ENCODE measurements around the gene HOXB3.

The HOXB3 gene

DNA sequence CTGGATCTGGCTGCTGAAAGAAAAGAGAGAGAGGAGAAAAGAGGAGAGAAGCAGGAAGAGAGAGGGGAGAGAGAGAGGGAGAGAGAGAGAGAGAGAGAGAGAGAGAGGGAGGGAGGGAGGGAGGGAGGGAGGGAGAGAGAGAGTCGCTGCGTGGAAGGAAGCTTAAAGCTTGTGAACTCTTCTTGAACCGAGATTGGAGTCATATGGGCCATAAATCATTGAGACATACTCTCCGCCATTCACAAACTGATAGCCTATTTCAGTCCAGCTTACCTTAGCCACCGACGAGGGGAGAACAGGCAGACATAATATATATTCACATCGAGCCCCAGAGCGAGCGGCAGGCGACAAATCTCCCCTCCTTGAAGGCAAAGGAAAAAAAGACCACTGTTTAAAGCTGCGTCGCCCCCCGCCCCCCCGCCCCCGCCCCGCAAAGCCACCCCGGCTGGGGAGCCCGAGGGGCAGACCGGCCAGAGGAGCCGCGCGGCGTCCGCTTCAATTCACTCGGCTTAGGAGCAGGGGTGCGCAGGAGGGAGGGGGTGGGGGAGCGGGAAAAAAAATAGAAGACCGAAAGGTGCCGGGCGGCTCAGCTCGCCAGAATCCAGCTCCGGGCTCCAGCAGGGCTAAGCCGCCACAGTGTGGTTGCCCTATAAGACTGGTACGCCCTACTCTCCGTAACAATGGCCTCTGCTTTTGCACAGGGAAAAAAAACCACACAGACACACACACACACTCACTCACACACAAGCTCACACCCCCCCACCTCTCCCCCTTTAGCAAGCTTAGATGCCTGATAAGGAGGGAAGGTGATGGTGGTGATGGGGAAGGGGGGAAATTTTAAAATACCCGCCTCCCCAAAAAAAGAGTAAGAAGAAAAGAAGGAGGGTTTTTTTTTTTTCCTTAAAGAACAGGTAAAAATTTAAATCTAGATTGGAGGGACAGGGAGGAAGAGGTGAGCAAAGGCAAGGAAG, 34.5 kb downstream of the HOXB3 start:
- DNase-seq: peak; percentile 74 to 92 (median 83)

DNA sequence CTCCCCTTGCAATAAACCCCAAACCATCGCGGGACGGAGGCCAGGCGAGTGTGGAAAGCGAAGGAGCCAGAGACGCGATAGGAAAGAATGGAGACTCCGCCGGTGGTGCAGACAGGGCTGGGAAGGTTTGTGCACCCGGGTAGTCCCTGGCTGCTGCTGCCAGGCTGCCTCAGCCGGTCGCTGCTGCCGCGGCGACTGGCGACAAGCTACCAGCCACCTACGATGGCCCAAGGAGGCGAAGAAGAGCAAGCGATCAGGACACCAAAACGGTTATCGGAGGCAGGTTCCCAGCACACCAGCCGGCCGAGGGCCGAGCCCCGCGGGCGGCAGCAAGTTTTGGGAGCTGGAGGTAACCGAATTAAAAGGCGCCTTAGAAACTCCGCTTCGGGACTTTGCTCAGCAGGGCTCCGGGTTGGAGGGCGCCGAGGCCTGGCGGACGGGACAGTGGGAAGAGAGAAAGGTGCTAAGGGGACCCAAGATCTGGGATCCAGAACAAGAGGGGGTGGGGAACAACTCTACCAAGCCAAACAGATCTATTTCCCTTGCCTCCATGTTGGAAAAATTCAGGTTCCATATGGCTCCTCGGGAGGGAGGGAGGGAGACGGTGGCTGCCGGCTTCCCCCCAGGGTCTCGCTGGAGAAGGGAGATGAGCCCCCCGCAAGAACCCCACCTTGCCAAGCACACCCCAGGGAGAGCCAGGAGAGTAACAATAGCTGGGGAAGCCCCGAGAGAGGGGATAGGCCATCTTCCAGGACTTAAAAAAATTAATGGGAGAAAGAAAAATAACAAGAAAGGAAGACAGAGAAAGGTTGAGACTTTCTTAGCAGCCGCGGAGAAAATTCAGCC, 35.4 kb downstream of the HOXB3 start:
- DNase-seq: peak in 2 of 3 experiments; percentile 77 to 79

DNA sequence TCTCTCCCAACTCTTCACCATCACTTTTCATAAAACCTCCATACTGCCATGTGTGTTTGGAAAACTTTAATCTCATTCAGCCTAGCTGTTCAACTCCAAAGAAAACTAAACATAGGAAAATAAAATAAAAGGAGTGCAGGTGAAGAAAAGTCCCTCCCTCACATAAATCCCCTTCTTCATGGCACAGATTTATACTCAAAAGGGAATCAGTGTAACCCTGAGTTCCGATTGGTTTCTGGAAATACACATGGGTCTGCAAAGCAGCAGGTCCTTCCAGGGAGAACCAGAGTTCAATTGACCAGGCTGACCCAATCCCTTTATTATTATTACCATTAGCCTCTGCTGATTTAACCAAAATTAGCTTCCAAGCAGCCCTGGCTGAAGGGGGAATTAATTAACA, 36.2 kb downstream of the HOXB3 start:
- DNase-seq: peak in 1 of 3 experiments; percentile 59

DNA sequence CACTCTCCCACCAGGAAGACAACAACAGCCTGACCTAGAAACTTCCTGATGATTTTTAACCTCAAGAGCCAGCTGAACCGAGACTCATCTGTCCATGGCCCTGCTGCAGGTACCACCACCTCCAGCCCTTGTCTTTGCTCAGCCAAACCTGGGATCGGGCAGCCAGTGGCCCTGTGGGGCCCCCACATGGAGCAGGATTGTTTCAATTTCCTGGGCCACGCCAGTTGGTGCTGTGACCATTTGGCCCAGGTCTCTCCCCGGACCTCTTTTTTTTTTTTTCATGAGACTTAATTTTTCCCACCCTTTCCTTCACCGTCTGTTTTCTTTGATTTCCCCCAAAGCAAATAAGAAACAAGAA, 36.9 kb downstream of the HOXB3 start:
- no peak for DNase-seq

DNA sequence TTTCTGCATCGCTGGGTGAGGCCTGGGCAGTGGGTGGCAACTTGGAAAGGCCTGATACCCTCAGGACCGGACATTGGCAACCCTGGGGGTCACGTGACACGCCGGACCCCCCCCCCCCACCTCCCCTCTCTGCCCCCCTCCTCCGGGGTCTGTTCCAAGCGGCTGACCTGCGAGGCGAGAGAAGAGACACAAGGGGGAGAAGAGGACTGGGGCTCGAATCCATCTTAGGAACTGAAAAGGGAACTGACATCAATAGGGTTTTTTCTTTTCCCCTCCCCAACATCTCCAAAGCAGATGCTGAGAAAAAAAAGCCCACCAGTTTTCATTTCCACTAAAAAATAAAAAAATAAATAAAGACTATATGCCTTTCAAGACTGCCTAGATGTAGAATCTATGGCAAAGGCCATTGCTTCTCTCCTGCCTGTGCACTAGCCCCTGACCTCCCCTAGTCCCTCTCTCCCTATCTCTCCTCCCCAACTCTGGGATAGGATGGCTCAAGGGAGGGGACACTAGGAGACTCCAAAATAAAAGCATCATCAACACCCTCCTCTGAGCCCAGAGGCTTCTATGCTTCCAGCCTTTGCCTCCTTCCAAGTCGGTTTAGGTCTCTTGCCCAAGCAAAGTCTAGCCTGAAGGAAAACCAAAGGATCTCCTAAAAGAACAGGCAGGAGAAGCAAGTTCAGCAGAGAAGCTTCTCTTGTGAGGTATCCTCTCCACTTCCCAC, 37.4 kb downstream of the HOXB3 start:
- DNase-seq: no peak

DNA sequence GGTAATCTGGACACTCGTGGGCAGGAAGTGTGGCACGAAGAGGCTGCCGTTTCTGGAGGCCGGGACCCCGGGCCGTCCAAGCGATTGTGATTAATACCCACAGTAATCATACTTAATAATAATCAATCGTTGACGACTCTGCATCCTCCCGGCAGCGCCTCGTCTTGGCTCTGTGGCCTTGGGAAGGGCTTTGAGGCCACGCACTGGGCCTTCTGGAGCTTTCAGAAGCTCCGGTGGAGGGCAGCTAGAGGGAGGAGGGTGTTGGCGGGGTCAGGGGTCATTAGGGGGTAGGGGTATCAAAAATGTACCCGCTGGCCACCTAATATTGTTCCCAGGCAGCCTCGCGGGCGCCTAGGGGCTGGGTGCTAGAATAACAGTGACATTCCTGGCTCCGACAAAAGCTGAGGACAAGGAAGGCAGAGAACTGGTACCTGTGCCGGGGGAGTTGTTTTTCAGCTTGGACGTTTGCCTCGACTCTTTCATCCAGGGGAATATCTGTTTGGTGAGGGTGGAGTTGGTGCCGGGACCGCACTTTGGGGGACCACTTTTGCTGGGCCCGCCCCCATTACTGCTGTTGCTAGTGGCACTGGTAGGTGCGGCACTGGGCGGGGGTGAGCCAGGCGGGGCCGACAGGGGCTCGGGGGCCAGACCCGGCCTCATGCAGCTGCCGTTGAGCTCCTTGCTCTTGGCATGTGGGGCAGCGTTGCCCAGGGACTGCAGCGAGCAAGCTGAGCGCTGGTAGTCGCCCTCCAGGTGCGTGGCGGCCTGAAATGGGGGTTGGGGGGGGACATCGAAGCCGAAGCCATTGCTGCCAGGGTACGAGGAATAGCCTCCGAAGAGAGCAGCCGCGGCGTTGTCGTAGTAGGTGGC, 38.2 kb downstream of the HOXB3 start:
- DNase-seq: no peak

DNA sequence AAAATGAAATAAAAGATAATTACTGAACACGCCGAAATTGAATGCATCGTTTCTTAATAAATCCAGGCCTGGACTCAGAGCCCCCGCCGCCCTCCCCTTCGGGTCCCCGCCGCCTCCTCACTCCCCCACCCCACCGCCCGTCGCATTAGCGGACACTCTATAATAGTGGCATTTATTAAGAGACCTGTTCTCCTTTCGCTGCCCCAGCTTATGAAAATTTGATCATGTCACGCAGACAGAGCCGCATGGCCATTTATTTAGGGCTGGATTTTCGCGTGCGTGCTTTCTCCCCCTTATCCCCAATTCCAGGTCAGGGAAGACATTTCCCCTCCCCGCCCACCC, 38.9 kb downstream of the HOXB3 start:
- DNase-seq: no peak

DNA sequence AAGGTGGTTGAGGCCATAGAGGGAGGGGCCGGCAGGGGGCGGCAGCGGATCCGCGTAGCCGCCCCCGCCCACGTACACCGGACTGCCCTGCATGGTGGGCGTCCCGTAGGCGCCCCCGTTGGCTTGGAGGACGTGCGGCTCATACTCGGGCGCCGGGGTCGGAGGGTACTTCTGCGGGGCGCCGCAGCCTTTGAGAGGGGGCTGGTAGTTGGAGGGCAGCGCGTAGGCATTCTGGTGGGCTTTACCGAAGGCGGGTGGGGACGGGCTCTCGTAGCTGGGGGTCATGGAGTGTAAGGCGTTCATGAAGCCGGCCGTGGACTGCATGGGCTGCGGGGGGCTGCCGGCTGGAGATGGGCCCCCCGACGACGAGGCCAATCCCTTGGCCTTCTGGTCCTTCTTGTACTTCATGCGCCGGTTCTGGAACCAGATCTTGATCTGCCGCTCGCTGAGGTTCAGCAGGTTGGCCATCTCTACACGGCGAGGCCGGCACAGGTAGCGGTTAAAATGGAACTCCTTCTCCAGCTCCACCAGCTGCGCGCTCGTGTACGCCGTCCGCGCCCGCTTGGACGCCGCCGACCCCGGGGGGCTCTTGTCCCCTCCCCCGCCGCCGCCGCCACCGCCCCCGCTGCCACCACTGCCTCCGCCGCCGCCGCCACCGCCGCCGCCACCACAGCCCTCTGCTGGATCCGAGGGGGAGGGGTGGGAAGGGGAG, 39.4 kb downstream of the HOXB3 start:
- DNase-seq: no peak

DNA sequence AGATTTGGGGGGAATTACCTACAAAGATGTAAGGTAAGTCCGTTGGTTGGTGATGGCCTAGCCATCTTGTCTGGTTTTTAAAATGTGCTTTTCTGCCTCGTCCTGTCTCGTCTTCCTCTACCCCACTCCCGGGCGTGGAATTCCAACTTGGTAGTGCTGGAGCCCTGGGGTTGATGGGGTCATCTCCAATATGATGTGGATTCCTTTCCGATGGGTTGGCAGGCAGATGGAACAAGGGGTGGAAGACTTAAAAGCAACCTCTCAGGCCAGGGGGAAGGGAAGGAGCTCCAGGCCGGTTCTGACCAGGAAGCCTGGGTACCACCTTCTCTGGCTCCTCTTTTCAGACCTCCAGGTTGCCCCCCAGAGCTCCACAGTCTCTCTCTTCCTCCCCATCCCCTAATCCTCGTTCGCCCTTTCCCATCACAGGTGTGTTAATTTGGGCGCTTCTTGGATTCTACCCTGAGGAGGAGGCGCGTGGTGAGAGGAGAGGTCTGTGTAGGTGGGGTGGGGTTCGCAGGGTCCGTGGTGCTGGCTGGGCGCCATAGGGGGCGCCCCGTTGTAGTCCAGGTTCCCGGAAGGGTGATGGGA, 40.0 kb downstream of the HOXB3 start:
- DNase-seq: no peak

DNA sequence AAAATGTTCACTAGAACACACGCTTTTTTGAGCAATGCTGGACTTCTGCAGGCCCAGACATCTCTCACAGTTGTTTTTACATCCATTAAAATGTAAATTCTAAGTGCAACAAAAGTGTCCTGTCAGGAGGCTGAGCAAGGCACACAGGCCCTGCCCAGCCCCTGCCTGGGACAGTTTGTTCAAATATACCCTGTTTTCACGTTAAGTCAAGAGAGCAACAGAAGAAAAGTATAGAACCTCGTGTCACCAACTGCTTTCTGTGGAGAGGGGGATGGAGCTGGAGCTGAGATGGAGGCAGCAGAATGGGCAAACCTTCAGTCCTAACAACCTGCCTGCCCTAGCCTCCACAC, 40.8 kb downstream of the HOXB3 start:
- no peak for DNase-seq

DNA sequence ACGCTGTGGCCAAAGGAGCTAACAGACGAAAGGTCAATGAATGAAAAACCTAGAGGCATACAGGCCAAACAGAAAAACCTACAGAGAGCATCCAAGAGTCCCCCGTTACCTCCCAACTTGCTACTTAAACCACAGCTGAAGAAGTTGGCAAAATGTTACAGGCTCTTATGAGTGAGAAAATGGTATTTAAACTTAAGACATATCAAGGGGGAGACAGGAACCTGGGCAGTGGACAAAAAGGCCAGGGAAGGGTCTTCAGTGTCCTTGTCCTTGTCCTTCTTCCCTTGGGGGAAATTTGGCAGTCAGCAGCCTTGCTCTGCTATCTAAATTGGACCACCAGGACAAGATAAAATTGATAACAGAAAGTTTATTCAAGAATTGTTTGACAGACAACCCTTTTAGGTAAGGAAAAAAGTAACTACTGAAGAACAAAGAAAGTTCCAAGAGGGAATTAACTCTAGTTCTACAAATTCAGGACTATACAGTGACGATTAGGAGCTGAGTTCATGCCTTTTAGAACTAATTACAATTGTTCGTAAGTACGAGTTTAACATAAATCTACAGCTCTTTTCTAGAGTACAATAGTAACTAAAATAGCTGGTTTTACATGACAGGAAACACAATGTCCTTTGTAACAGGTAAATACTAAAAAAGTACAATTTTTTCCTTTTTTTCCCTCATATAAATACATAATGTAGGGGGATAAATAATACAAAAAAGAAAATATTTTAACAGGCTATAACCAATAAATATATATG, 41.3 kb downstream of the HOXB3 start:
- no peak for DNase-seq

DNA sequence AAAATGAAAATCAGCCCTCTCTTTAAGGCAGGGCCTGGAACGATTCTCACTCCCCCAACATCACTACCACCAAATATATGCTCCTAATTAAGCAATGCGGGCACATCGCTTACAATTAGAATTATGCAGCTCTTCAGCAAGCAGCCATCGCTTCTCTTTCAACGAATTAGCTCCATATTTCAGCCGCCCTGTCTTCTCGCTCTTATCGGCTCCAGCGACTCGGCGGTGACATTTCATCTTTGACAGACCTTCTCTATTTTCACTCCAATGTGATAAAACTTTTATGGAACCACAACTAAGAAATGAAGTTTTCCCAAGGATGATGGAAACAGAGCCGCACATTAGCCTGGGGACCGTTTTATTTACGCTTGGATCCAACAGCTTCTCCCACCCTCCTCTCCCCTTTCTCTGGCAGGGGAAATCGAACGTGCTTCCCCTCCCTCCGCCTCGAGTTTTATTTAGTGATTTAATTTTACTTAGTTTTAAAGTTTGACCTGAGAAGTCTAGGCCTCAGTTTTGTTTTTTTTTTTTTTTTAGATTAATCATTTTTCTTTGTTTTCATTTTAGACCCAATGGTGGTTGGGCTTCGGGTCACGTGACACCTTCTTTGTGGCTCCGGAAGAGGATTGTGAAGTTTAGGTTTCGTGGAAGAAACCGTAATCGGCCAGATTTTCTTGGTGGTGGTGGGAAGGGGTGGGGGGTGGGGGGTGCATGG, 42.1 kb downstream of the HOXB3 start:
- peak in 1 of 3 experiments; percentile 46 for DNase-seq

DNA sequence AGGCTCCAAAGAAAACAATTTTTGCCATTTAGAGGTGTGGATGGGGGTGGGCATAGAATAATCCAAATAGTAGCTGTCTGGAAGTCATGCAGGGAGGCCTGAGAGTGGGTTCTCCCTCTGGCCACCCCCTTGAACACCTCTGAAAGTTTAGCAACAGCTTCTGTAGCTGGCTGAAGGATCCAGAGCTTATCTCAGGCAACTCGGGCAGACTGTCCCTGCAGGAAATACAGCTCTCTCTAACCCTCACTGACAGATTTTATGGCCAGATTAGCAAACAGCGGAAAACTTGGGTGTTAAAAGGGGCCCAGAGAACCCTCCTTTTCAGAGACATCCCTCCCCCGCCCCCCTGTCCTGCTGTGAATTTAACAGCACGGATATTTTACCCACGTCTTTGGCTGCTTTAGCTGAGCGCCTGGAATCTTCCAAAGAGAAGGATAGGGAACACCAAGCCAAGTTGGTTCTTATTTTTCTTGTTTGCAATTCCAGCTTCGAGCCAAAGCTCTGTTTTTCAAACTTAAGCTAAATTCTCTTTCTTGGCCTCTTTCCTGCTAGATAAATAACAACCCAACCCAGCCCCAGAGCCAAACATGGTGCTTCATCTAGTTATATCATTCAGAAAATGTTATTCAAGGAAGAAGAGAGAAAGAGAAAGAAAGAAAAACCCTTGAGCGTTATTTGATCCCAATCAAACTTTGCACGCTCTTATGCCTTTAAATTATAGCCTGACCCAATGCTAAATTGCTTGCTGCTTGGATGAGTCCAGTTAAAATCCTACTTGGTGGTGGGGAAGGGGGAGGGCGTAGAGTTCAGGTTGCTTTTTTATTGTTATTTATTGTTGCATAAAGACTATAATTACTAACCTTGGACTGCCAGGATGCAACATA, 42.9 kb downstream of the HOXB3 start:
- DNase-seq: peak; percentile 46 to 94 (median 78)

DNA sequence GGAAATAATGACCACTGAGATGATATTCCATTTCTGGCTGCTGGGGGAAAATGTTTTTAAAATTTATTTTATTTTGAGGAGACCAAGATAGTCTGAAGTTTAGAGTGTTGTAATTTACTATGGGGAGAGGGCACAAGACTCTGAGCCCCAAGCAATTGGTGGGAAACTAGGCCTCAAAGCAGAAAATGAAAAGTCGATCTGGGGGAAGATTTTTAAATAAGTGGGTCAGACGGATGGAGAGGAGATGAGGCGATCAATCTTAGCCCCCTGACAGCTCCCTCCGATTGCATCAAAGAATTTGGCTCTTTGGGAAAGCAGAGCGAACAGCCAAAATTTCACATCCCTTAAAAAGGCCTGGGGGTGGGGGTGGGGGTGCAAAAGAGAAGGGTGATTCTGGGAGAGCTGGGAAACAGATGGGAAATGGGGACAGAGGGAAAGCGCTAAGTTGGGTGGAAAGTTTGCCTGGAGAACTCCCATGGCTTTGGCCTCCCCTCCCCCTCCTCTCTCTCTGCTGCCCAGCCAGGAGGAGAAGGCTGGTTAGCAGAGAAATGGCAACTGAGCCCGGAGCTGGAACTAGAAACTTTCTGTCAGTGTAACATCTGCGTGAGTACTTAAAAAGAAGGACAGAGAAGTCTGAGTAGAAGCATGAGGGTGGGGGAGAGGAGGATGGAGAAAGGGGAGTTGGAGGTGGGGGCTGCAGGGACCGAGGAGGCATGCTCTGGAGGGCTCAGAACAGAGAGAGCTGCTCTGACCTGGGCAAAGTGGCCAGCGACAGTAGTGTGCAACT, 43.7 kb downstream of the HOXB3 start:
- no peak for DNase-seq

DNA sequence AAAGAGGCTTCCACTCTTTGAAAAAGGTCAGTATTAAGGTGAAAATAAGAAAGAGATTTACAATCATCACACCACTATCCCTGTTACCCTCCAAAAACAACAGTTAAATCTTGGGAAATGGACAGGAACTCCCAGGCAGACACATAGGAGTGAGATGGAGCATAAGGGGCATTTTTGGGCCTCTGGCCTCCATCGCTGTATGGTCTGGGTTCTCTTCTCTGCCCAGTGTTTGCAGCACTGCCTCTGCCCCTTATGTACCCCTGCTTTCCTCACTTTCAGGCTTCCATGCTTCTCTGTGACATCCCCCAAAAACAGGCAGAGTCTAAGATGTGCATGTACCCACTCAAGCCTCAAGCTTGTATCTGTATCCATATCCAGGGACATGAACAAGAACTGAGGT, 44.5 kb downstream of the HOXB3 start:
- DNase-seq: no peak

DNA sequence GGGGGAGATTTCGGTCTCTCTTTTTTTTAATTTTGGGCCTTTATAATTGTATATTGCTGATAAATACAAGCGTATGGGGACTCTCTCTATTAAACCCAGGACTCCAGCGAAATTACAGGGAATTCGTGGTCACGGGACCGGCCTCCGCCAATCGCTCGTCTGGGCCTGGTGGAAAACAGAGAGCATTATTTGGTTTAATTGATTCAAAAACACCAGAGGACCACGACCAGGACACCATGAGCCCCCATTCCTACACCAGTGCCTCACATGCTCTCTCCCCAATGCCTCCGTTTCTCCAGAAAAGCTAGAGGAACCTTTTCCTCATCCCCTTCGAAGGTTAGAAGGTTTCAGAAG, 45.0 kb downstream of the HOXB3 start, which contains the start of gene HOXB2:
Gene HOXB2, minus strand, starts transcription at position 88 of the 354 bp plus-strand sequence. CDS start 198 bp downstream, outside the sequence.
- DNase-seq: no peak

DNA sequence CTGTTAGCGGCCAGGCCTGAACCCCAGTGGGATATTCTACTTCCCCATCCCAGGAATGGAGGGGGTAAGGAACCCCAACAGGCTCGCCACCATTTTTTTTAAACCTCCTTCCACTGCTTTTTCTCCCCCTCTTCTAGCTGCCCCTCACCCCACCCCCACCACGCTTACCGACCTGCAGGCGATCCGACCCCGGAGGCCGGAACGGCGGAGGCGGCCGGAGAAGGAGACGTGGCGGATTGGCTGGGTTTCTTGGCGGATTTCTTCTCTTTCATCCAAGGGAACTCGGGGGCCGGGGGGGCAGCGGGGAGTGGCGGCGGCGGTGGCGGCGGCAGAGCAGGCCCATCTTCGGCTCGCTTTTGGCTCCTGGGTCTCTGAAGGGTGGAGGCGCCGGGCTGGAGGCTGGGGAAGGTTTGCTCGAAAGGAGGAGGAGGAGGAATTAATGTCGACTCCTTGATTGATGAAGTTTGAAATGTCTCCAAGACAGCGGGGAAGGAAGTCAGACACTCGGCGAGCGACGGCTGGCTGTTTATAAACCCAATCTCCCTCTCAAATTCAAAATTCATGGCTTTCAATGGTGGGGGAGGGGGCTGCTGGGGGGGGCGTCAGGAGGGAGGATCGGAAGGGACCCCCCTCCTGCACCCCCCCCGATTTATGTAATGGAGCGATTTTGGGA, 45.6 kb downstream of the HOXB3 start:
- DNase-seq: no peak

Data from NCI-H1417 (cell line).